ENCODE data around the gene ARV1. TPM values are rescaled to one million over a fixed set of nuclear protein-coding genes. Genes with fewer than 3 reads are reported as not detected.
A peak's percentile ranks its signal among the peaks of the same experiment; 100 is the strongest.
"Not testable (repeated sequence)": the region's sequence is repeated elsewhere in the genome, so short reads cannot be mapped to it uniquely, and the experiment has no call there.

ARV1 gene
- total and polyA plus RNA-seq, 12 donors: 19.8 to 60.3 (median 26.5) TPM

- DNase-seq (no peak), ATAC-seq (peak in 1 of 8 donors; percentile 1)
- peaks cover 5 to 42% (median 27%) of the 10 kb centered on the region in 9 donors for H3K4me1 ChIP-seq
- H3K27me3 ChIP-seq: no peaks in the 10 kb centered on the region
- H3K9me3 ChIP-seq: no peaks in the 10 kb centered on the region
- H3K27ac ChIP-seq: peak overlapping the region in 9 of 10 donors; percentile 72 to 89 (median 75)
- H3K4me3 ChIP-seq: peak overlapping the region; percentile 65 to 98 (median 80)
- peaks cover 0 to 38% (median 0%) of the 10 kb centered on the region in 9 donors for H3K36me3 ChIP-seq
- TF ChIP-seq CTCF (IDR thresholded peaks at IDR 0.05): no peak
- WGBS, 2 donors: 5 to 6% methylated on average over 12 of the region's 12 CpGs
- intact Hi-C loops (cut with DNase I): loop anchor here in 1 of 10 donors (5.0 kb wide), 1 partner anchor 58 kb away; no protein-coding TSS in a partner anchor
Measured at GRCh38 chr1:230979389-230979716, 459 bp downstream of the ARV1 start.

- peaks cover 5 to 42% (median 27%) of the 10 kb centered on the region in 9 donors for H3K4me1 ChIP-seq
- H3K27me3 ChIP-seq: no peaks in the 10 kb centered on the region
- 79 to 81% methylated on average over 4 of the region's 4 CpGs for WGBS, 2 donors
- no peak for TF ChIP-seq CTCF (IDR thresholded peaks at IDR 0.05)
- H3K4me3 ChIP-seq: peak overlapping the region in 8 of 10 donors; percentile 65 to 98 (median 80)
- H3K27ac ChIP-seq: no peak overlapping the region
- ATAC-seq: no peak
- DNase-seq: no peak
- H3K36me3 ChIP-seq: peaks cover 0 to 38% (median 0%) of the 10 kb centered on the region in 9 donors
- intact Hi-C loops (cut with DNase I): loop anchor here in 2 of 10 donors (5.0 to 10.0 kb wide), 2 partner anchors 57 to 175 kb away; no protein-coding TSS in a partner anchor
- no peaks in the 10 kb centered on the region for H3K9me3 ChIP-seq
Measured at GRCh38 chr1:230979952-230980351, 1.1 kb downstream of the ARV1 start.

- 79 to 90% methylated on average over 4 of the region's 4 CpGs for WGBS, 2 donors
- H3K27me3 ChIP-seq: no peaks in the 10 kb centered on the region
- no peaks in the 10 kb centered on the region for H3K9me3 ChIP-seq
- H3K4me3 ChIP-seq: no peak overlapping the region
- no peak for TF ChIP-seq CTCF (IDR thresholded peaks at IDR 0.05)
- intact Hi-C loops (cut with DNase I): loop anchor here in 1 of 10 donors (10.0 kb wide), 1 partner anchor 178 kb away; no protein-coding TSS in a partner anchor
- no peak for DNase-seq
- H3K36me3 ChIP-seq: peaks cover 0 to 42% (median 0%) of the 10 kb centered on the region in 9 donors
- no peak overlapping the region for H3K27ac ChIP-seq
- no peak for ATAC-seq
- peaks cover 5 to 20% (median 15%) of the 10 kb centered on the region in 9 donors for H3K4me1 ChIP-seq
Measured at GRCh38 chr1:230982696-230983095, 3.8 kb downstream of the ARV1 start.

GRCh38 chr1:230983811-230984210 lies 4.9 kb downstream of the ARV1 start:
- WGBS, 2 donors: 85 to 86% methylated on average over 5 of the region's 5 CpGs
- DNase-seq (no peak), ATAC-seq (no peak)
- intact Hi-C loops (cut with DNase I): loop anchor here in 1 of 10 donors (10.0 kb wide), 1 partner anchor 179 kb away; no protein-coding TSS in a partner anchor
- Histone ChIP-seq H3K9me3 (no peaks in the 10 kb centered on the region), H3K27ac (no peak overlapping the region), H3K36me3 (peaks cover 0 to 47% (median 0%) of the 10 kb centered on the region in 9 donors), H3K4me1 (peaks cover 4 to 17% (median 12%) of the 10 kb centered on the region in 9 donors), H3K4me3 (no peak overlapping the region), H3K27me3 (no peaks in the 10 kb centered on the region)
- TF ChIP-seq CTCF (IDR thresholded peaks at IDR 0.05): no peak

GRCh38 chr1:230984622-230985515 lies 6.0 kb downstream of the ARV1 start:
- intact Hi-C loops (cut with DNase I): loop anchor here in 1 of 10 donors (10.0 kb wide), 1 partner anchor 180 kb away; no protein-coding TSS in a partner anchor
- H3K36me3 ChIP-seq: peaks cover 0 to 58% (median 0%) of the 10 kb centered on the region in 9 donors
- 69 to 74% methylated on average over 10 of the region's 10 CpGs for WGBS, 2 donors
- not testable (repeated sequence) for H3K9me3 ChIP-seq, H3K4me3 ChIP-seq, DNase-seq, ATAC-seq, H3K27ac ChIP-seq, H3K27me3 ChIP-seq
- H3K4me1 ChIP-seq: peaks cover 0 to 10% (median 6%) of the 10 kb centered on the region in 9 donors
